NCI-H345 treated with DMSO at 0.1 percent for 48 hours (cell line): ENCODE results near the gene BCL2L2.

Experiments used
- DNase-seq: peaks from one replicate; lab custom pipeline; 2025; ENCODE audit not compliant: unreplicated experiment; lab: John Stamatoyannopoulos, UW

Gene BCL2L2

GRCh38 chr14:23299211-23299957 lies 7.2 kb upstream of the BCL2L2 start:
- DNase-seq = no peak

DNA sequence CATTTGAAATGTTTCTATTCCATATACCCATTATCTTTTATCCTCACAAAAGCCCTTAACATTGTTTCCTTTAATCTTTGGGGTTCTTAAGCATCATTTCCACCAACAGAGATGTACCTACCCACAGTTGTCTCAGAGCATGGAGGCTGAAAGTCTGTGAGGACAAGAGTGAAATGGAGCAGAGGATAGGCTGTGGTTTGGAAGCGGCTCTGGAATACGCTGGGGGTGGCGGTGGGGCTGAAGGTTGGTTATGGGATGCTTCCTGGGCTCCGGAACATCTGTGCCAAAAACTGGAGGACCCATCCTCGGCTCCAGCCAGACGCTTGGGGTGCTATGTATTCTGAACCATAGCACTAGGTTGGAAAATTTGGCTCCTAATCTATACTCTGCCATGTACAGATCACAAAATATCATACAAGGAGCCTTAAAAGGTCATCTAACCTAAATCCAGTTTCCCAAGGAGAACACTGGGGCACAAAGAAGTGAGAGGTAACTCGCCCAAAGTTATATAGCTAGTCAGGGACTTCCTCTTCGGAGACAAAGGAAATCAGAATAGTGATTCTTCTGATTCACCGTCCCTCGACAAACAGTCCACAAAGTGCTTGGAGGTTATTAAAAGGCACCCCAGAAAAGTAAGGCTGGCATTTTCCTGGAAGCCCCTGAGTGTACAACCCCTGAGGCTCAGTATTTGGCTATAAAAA lies 6.5 kb upstream of the BCL2L2 start:
- no peak for DNase-seq

- no peak for DNase-seq
Measured at GRCh38 chr14:23300687-23301223, 5.9 kb upstream of the BCL2L2 start.

GRCh38 chr14:23301288-23301968 lies 5.2 kb upstream of the BCL2L2 start:
- peak; percentile 95 for DNase-seq

GRCh38 chr14:23301969-23302289 lies 4.7 kb upstream of the BCL2L2 start:
- no peak for DNase-seq

DNA sequence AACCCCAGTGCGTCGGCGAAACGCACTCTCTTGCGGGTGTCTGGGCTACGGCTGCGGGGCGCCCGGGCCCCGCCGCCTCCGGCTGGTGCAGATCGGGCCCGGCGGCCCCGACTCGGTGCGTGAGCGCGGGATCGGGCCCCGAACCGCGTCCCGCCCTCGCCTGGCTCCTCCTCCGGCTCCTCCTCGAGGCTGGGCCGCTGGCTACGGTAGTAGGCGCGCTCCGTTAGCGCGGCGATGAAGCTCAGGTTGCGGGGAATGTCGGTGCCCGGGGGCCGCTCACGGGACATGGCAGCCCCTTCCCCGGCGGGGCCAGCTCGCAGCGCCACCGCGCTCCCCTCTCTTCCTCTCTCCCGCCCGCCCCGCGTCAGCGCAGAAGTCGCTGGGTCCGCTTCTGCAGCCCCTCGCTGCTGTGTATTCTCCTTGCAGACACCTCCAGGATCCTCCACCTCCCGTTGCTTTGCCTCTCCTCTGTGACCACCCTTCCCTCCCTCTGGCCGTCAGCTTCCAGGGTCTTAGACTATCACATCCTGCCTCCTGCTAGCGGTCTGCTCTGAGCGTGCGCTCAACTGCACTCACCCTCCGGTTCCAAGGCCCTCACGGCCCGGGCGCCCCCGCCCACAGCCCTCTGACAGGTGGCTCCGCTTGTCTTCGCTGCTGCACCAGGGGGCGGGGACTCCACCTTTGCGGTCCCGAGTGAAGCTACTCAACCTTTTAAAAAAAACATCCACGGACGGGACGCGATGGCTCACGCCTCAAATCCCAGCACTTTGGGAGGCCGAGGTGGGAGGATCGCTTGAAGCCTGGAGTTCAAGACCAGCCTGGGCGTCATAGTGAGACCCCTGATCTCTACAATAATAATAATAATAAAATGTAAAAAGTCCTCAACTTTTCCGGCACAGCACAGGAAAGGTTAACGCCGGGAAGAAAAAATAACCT lies 4.1 kb upstream of the BCL2L2 start, which contains the start of gene PPP1R3E:
Gene PPP1R3E (minus strand): TSS at position 570 of the 936 bp plus-strand sequence. CDS start 283 bp downstream, at position 287.
- peak; percentile 73 for DNase-seq

GRCh38 chr14:23307146-23307530 lies 505 bp downstream of the BCL2L2 start:
- no peak for DNase-seq

DNA sequence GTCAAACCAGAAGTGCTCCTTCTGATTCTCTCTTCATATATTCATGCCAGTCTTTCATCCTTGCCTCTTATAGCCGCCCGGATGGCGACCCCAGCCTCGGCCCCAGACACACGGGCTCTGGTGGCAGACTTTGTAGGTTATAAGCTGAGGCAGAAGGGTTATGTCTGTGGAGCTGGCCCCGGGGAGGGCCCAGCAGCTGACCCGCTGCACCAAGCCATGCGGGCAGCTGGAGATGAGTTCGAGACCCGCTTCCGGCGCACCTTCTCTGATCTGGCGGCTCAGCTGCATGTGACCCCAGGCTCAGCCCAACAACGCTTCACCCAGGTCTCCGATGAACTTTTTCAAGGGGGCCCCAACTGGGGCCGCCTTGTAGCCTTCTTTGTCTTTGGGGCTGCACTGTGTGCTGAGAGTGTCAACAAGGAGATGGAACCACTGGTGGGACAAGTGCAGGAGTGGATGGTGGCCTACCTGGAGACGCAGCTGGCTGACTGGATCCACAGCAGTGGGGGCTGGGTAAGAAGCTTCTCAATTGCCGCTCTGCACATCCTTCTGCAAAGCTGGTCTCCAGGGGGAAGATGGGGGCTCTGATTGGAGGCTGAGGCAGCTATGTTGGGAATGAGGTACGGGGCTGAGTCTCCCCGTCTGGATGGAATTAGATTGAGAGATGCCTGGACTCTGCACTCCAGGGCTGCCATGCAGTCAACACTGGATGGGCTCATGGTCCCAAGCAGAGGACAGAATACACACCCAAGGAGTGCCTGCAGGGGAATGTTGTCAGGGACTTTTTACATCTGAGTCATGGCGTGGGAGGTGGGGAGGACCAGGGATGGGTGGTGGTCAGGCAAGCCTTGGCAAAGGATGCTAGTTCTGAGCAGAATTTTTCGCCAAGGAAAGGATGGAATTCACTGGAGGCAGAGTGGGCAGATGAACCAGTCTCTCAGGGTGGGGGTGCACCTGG lies 1.3 kb downstream of the BCL2L2 start:
- DNase-seq = no peak

DNA sequence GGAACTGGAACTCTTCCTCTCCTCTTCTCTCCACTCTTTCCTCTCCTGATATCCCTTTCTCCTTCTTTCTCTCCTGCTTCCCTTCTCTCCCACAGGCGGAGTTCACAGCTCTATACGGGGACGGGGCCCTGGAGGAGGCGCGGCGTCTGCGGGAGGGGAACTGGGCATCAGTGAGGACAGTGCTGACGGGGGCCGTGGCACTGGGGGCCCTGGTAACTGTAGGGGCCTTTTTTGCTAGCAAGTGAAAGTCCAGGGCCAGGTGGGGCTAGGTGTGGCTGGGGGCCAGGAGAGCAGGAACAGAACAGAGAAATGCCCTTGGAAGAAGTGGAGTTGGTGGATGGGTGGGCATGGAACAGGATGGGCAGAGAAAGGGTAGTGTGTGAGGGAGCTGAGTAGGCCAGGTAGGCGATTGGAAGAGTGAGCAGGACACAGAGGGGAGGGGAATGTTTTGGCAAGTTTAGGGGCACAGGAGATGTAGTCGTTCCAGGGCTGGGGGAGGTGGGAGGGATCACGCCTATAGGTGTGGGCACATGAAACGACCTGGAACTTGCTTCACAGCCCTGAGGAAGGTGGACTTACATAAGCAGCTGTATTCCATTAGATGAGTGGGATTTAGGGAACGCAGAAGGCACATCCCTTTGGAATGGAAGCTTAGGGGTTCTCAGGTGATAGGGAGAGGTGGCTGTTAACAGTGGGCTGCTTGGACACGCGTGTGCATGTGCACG lies 2.2 kb downstream of the BCL2L2 start:
- DNase-seq = no peak

- DNase-seq = no peak
Measured at GRCh38 chr14:23310546-23310945, 3.9 kb downstream of the BCL2L2 start.

DNA sequence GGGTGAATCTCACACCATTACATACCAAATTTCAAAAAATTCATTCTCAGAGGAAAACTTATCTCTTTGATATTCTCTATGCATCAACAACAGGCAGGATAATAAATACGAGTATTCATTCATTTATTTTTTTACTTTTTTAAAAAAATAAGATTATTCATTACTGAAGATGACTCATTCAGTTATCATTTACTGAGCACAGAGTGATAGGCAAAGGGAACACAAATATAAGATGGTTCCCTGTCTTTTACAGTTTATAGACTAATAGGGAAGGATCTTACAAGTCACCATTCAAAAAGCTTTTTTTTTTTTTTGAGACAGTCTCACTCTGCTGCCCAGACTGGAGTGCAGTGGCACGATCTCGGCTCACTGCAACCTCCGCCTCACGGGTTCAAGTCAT lies 9.7 kb downstream of the BCL2L2 start:
- no peak for DNase-seq

GRCh38 chr14:23319746-23320583 lies 13.3 kb downstream of the BCL2L2 start:
- no peak for DNase-seq

GRCh38 chr14:23320584-23321571 lies 14.2 kb downstream of the BCL2L2 start, which contains the start of gene PABPN1:
Gene PABPN1 (plus strand): TSS chr14:23321457. CDS start chr14:23321470, 13 bp downstream.
- peak; percentile 99 for DNase-seq

DNA sequence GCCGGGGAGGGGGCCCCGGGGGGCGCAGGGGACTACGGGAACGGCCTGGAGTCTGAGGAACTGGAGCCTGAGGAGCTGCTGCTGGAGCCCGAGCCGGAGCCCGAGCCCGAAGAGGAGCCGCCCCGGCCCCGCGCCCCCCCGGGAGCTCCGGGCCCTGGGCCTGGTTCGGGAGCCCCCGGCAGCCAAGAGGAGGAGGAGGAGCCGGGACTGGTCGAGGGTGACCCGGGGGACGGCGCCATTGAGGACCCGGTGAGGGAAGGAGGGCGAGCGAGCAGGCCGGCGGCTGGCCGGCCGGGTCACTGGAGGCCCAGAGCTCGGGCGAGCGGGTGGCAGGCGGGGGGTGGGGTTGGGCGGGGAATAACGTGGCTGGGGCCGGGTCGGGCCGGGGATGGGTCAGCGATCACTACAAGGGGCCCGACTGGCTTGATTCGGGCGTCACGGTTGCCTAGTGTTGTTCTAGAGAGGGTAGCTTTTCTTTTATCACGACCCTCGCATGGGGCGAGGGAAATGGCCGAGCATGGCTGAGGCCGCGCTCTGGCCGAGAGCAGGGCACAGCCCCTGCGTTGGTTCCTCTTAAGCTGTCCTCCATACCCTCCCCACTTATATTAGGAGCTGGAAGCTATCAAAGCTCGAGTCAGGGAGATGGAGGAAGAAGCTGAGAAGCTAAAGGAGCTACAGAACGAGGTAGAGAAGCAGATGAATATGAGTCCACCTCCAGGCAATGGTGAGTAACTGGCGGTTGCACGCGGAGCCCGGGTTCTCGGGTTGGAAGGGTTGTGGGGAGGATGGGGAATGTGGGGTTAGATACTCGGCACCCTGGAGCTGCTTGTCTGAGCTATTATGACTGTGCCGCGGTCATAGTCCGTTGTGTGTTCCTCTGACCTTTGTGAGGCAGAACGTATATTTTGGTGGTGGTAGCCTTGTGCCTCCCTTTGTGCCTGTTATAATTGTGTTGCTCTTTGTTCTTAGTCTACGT lies 15.2 kb downstream of the BCL2L2 start:
- DNase-seq = no peak
